T-helper 1 cell (primary cell): ENCODE data around the gene C1RL.
"Not testable (repeated sequence)": the region's sequence is repeated elsewhere in the genome, so short reads cannot be mapped to it uniquely, and the experiment has no call there.

ENCODE experiments used
- DNase-seq, 5 donors: peaks; one replicate each; pipeline ENCODE4 v3.0.0-alpha.2; 2012 to 2020

C1RL gene

GRCh38 chr12:7114008-7114407, 5.0 kb upstream of the C1RL start:
- no peak for DNase-seq

- DNase-seq: peak in 3 of 5 donors; percentile 10 to 55 (median 31)
Observed at GRCh38 chr12:7113389-7113871, 4.4 kb upstream of the C1RL start.

GRCh38 chr12:7112041-7112440, 3.0 kb upstream of the C1RL start:
- no peak for DNase-seq

GRCh38 chr12:7110661-7111060, 1.6 kb upstream of the C1RL start:
- DNase-seq: no peak

- no peak for DNase-seq
Observed at GRCh38 chr12:7109572-7109920, 532 bp upstream of the C1RL start.

GRCh38 chr12:7108003-7108795, 815 bp downstream of the C1RL start:
- peak; percentile 50 to 88 (median 61) for DNase-seq

GRCh38 chr12:7107636-7108002, 1.4 kb downstream of the C1RL start:
- DNase-seq: peak in 1 of 5 donors; percentile 14

GRCh38 chr12:7107181-7107580, 1.8 kb downstream of the C1RL start:
- not testable (repeated sequence) for DNase-seq

GRCh38 chr12:7106082-7106481, 2.9 kb downstream of the C1RL start:
- no peak for DNase-seq

- DNase-seq: no peak
Observed at GRCh38 chr12:7103837-7104584, 5.0 kb downstream of the C1RL start.

- DNase-seq: no peak
Observed at GRCh38 chr12:7102582-7102981, 6.4 kb downstream of the C1RL start.

- no peak for DNase-seq
Observed at GRCh38 chr12:7101694-7102131, 7.3 kb downstream of the C1RL start.

GRCh38 chr12:7101047-7101693, 7.8 kb downstream of the C1RL start:
- no peak for DNase-seq

- no peak for DNase-seq
Observed at GRCh38 chr12:7100239-7100638, 8.8 kb downstream of the C1RL start.

GRCh38 chr12:7099290-7099996, 9.6 kb downstream of the C1RL start:
- no peak for DNase-seq

GRCh38 chr12:7096979-7097378, 12.0 kb downstream of the C1RL start:
- no peak for DNase-seq

GRCh38 chr12:7096006-7096932, 12.7 kb downstream of the C1RL start:
- no peak for DNase-seq

- DNase-seq: no peak
Observed at GRCh38 chr12:7093892-7094291, 15.1 kb downstream of the C1RL start.

- no peak for DNase-seq
Observed at GRCh38 chr12:7093486-7093885, 15.5 kb downstream of the C1RL start.

- DNase-seq: no peak
Observed at GRCh38 chr12:7092986-7093460, 16.0 kb downstream of the C1RL start.

GRCh38 chr12:7092229-7092985, 16.6 kb downstream of the C1RL start, which contains the start of gene C1R:
TSS of gene C1R (minus strand) at chr12:7092445. CDS start at chr12:7092388, 57 bp downstream.
- DNase-seq: peak; percentile 40 to 66 (median 52)
